Measurements from ENCODE around the gene SLC16A8.

SLC16A8 gene

DNA sequence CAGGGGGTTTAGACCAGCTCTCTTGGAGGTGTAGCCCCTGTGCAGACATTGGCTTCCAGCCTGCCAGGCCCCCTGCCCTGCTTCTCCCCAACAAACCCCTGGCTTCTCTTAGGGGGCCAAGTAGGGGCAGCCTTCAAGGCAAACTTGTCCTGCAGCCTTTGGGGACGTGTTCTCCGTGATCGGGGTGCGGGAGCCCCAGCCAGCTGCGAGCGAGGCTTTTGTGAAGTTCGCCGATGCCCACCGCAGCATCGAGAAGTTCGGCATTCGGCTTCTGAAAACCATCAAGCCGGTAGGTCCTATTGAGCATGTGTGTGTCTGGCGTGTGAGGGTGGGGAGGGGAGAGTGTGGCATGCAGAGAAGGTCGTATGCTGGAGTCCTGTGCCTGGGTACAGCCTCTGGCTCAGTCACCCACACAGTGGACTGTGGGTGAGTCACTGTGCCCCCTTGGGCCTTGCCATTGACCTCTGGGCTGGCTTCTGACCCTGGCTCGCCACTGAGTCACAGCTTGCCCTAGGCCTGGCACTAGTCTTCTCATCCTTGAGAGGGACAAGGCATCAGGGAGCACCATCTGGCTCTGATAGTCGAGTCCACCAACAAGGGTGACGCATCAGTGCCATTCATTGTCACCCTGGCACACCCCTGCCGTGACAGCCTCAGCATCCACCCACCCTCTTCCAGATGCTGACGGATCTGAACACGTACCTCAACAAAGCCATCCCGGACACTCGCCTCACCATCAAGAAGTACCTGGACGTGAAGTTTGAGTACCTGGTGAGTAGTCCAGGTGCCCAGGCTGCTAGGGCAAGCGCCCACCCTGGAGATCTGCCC is 11.4 kb downstream of the SLC16A8 start:
- no peaks in the 10 kb centered on the region; the same call in 1 of the 2 replicates for H3K36me3 ChIP-seq (ENCODE audit: insufficient read depth, low read length)
- no peak overlapping the region for H3K27ac ChIP-seq

GRCh38 chr22:38071421-38072321 is 12.3 kb downstream of the SLC16A8 start:
- Histone ChIP-seq H3K9ac (ENCODE audit: insufficient read length) (no peak overlapping the region), H3K27ac (no peak overlapping the region), H3K36me3 (ENCODE audit: insufficient read depth, low read length) (no peaks in the 10 kb centered on the region; the same call in 1 of the 2 replicates), H3K4me3 (no peak overlapping the region), H3K9me3 (ENCODE audit: low read depth, low read length) (no peaks in the 10 kb centered on the region)
- DNase-seq (ENCODE audit: low read depth, low spot score) = no peak
- TF ChIP-seq POLR2AphosphoS5 (IDR thresholded peaks at IDR 0.05; ENCODE audit: borderline replicate concordance, low read depth, low read length) (no peak), EZH2 (IDR thresholded peaks at IDR 0.05) (no peak), FOXP2 (optimal IDR thresholded peaks at IDR 0.05; ENCODE audit: control extremely low read depth, extremely low read length, insufficient read depth) (no peak)

More for the DNA sequence above, 11.4 kb downstream of the SLC16A8 start:
- Histone ChIP-seq H3K9ac (ENCODE audit: insufficient read length) (no peak overlapping the region), H3K9me3 (ENCODE audit: low read depth, low read length) (no peaks in the 10 kb centered on the region), H3K4me3 (no peak overlapping the region)
- DNase-seq (ENCODE audit: low read depth, low spot score) = no peak
- TF ChIP-seq EZH2 (IDR thresholded peaks at IDR 0.05) = no peak
- no peak for TF ChIP-seq POLR2AphosphoS5 (IDR thresholded peaks at IDR 0.05; ENCODE audit: borderline replicate concordance, low read depth, low read length)
- TF ChIP-seq FOXP2 (optimal IDR thresholded peaks at IDR 0.05; ENCODE audit: control extremely low read depth, extremely low read length, insufficient read depth) = no peak

DNA sequence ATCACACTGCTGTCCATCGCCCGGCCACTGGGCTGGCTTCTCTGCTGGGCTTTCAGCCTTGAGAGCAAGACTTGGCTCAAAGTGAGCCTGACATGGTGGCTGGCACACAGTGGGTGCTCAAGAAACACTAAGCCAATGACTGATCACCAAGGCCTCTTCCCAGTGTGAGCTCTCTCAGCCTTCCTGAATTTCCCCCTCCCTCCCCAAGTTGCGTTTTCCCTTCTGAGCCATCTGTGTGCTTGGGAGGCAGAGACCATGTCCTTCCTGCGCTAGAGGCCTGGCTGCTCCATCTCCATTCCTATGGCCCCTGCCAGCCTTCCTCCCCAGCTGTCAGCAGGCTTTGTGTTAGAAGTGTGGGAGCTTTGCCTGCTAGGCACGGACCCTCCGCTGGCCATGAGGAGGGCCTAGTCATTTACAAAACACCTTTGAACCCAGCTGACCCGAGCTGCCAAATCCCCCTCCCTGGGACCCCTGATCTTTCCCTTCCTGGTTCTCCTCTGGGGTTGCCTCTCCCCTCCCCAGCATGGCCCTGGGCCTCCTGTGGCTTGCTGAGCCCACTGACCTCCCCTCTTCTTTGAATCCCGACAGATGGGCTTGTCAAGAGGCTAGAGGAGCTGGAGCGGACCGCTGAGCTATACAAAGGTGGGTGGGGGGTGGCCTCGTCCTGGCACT is 13.6 kb downstream of the SLC16A8 start:
- Histone ChIP-seq H3K36me3 (ENCODE audit: insufficient read depth, low read length) (no peaks in the 10 kb centered on the region; the same call in 1 of the 2 replicates), H3K27ac (no peak overlapping the region), H3K9me3 (ENCODE audit: low read depth, low read length) (no peaks in the 10 kb centered on the region), H3K4me3 (no peak overlapping the region), H3K9ac (ENCODE audit: insufficient read length) (no peak overlapping the region)
- DNase-seq (ENCODE audit: low read depth, low spot score) = no peak
- TF ChIP-seq POLR2AphosphoS5 (IDR thresholded peaks at IDR 0.05; ENCODE audit: borderline replicate concordance, low read depth, low read length) (no peak), FOXP2 (optimal IDR thresholded peaks at IDR 0.05; ENCODE audit: control extremely low read depth, extremely low read length, insufficient read depth) (no peak), EZH2 (IDR thresholded peaks at IDR 0.05) (no peak)

- H3K9me3 ChIP-seq (ENCODE audit: low read depth, low read length) = no peaks in the 10 kb centered on the region
- no peak for DNase-seq (ENCODE audit: low read depth, low spot score)
- no peak overlapping the region for H3K27ac ChIP-seq
- no peak for TF ChIP-seq FOXP2 (optimal IDR thresholded peaks at IDR 0.05; ENCODE audit: control extremely low read depth, extremely low read length, insufficient read depth)
- TF ChIP-seq EZH2 (IDR thresholded peaks at IDR 0.05) = no peak
- no peak for TF ChIP-seq POLR2AphosphoS5 (IDR thresholded peaks at IDR 0.05; ENCODE audit: borderline replicate concordance, low read depth, low read length)
- H3K4me3 ChIP-seq = no peak overlapping the region
- H3K9ac ChIP-seq (ENCODE audit: insufficient read length) = no peak overlapping the region
- H3K36me3 ChIP-seq (ENCODE audit: insufficient read depth, low read length) = peaks cover 5% of the 10 kb centered on the region; the same call in 1 of the 2 replicates
Measured at GRCh38 chr22:38069372-38070249, 14.4 kb downstream of the SLC16A8 start.

DNA sequence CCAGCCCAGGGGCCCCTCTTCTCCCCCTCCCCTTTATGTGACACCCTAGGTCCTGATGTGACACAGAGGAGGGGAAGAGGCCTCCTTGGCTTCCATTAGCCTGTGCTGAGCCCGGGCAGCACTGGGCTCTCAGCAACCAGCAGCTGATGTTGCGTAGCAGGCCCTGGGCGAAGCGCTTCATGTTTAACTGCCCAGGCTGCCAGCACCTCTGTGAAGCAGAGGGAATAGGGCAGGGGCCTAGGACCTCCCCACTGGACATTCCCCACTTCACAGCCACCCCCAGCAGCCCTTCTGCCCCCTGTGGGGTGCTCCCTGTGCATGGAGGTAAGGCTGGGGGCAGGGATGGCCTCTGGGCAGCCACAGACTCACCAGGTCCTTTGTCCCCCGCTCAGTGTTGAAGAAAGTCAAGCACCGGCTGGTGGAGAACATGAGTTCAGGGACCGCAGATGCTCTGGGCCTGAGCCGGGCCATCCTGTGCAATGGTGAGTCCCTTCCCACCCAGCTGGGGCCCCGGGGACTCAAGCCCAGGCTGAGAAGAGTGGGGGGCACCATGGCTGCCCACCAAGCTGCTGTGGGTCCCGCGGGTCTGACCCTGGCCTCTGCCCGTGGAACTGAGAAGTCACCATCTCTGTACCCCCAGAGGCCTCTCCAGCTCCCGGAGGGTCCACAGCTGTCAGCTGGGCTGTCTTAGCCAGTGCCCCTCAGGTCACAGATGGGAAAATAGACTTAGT is 15.2 kb downstream of the SLC16A8 start:
- no peak overlapping the region for H3K9ac ChIP-seq (ENCODE audit: insufficient read length)
- no peaks in the 10 kb centered on the region for H3K9me3 ChIP-seq (ENCODE audit: low read depth, low read length)
- no peak overlapping the region for H3K4me3 ChIP-seq
- TF ChIP-seq EZH2 (IDR thresholded peaks at IDR 0.05) (no peak), FOXP2 (optimal IDR thresholded peaks at IDR 0.05; ENCODE audit: control extremely low read depth, extremely low read length, insufficient read depth) (no peak), POLR2AphosphoS5 (IDR thresholded peaks at IDR 0.05; ENCODE audit: borderline replicate concordance, low read depth, low read length) (no peak)
- DNase-seq (ENCODE audit: low read depth, low spot score) = no peak
- H3K27ac ChIP-seq = no peak overlapping the region
- H3K36me3 ChIP-seq (ENCODE audit: insufficient read depth, low read length) = peaks cover 5% of the 10 kb centered on the region; the same call in 1 of the 2 replicates

GRCh38 chr22:38067761-38068360 is 16.1 kb downstream of the SLC16A8 start:
- H3K36me3 ChIP-seq (ENCODE audit: insufficient read depth, low read length) = peaks cover 5% of the 10 kb centered on the region; the same call in 1 of the 2 replicates

More at GRCh38 chr22:38067761-38068360, 16.1 kb downstream of the SLC16A8 start:
- no peak for DNase-seq (ENCODE audit: low read depth, low spot score)
- H3K4me3 ChIP-seq = no peak overlapping the region
- TF ChIP-seq EZH2 (IDR thresholded peaks at IDR 0.05) = no peak
- no peak for TF ChIP-seq FOXP2 (optimal IDR thresholded peaks at IDR 0.05; ENCODE audit: control extremely low read depth, extremely low read length, insufficient read depth)
- no peak for TF ChIP-seq POLR2AphosphoS5 (IDR thresholded peaks at IDR 0.05; ENCODE audit: borderline replicate concordance, low read depth, low read length)
- no peak overlapping the region for H3K27ac ChIP-seq
- no peaks in the 10 kb centered on the region for H3K9me3 ChIP-seq (ENCODE audit: low read depth, low read length)
- H3K9ac ChIP-seq (ENCODE audit: insufficient read length) = no peak overlapping the region
